Thyroid gland (tissue), 4 donors: ENCODE results near the gene MFAP5.

ENCODE experiments used
- CTCF ChIP-seq, 6 experiments: fragments of 200-600 bp in 3 of 6; fragments of 450-650 bp in 3 of 6; sonication (generic) in 3 of 6; IDR thresholded peaks; one replicate each; pipeline ENCODE4 v1.5.1; 2016 to 2019; ENCODE audit warnings: antibody characterized with exemption in 6 of 6, mild to moderate bottlenecking in 2 of 6, inconsistent platforms in 1 of 6, moderate library complexity in 1 of 6
- POLR2A ChIP-seq, 2 donors: fragments of 450-650 bp; IDR thresholded peaks; one replicate each; pipeline ENCODE4 v1.6.1; 2017; ENCODE audit warnings: antibody characterized with exemption in 2 of 2, mild to moderate bottlenecking in 2 of 2, moderate library complexity in 1 of 2

- TF ChIP-seq CTCF (IDR thresholded peaks at IDR 0.05): no peak
- peak; percentile 69 to 89 for TF ChIP-seq POLR2A (IDR thresholded peaks at IDR 0.05)
Measured at GRCh38 chr12:8697476-8698131, 35.0 kb upstream of the MFAP5 start, which contains the start of gene RIMKLB.
